ENCODE measurements around the gene FAM168B.

FAM168B gene

GRCh38 chr2:131052741-131053263 is 40.5 kb downstream of the FAM168B start:
- TF ChIP-seq CTCF (IDR thresholded peaks at IDR 0.05; ENCODE audit: insufficient read depth, missing control alignments): no peak
- FAIRE-seq (no peak), DNase-seq (ENCODE audit: insufficient read length, low spot score) (no peak)

- no peak for DNase-seq (ENCODE audit: insufficient read length, low spot score)
- FAIRE-seq: no peak
- TF ChIP-seq CTCF (IDR thresholded peaks at IDR 0.05; ENCODE audit: insufficient read depth, missing control alignments): no peak
Measured at GRCh38 chr2:131050896-131051295, 42.4 kb downstream of the FAM168B start.

- DNase-seq (ENCODE audit: insufficient read length, low spot score) (no peak), FAIRE-seq (no peak)
- TF ChIP-seq CTCF (IDR thresholded peaks at IDR 0.05; ENCODE audit: insufficient read depth, missing control alignments): no peak
Measured at GRCh38 chr2:131049150-131049718, 44.0 kb downstream of the FAM168B start.

- no peak for TF ChIP-seq CTCF (IDR thresholded peaks at IDR 0.05; ENCODE audit: insufficient read depth, missing control alignments)
- DNase-seq (ENCODE audit: insufficient read length, low spot score): no peak
- no peak for FAIRE-seq
Measured at GRCh38 chr2:131048641-131049040, 44.6 kb downstream of the FAM168B start.

GRCh38 chr2:131047920-131048560 is 45.2 kb downstream of the FAM168B start:
- no peak for FAIRE-seq

GRCh38 chr2:131046918-131047652 is 46.2 kb downstream of the FAM168B start:
- FAIRE-seq (no peak), DNase-seq (ENCODE audit: insufficient read length, low spot score) (no peak)
- TF ChIP-seq CTCF (IDR thresholded peaks at IDR 0.05; ENCODE audit: insufficient read depth, missing control alignments): no peak

More at GRCh38 chr2:131047920-131048560, 45.2 kb downstream of the FAM168B start:
- DNase-seq (ENCODE audit: insufficient read length, low spot score): no peak
- no peak for TF ChIP-seq CTCF (IDR thresholded peaks at IDR 0.05; ENCODE audit: insufficient read depth, missing control alignments)

Data from D721Med (cell line).